ENCODE results near the gene SEC24A.

DNA sequence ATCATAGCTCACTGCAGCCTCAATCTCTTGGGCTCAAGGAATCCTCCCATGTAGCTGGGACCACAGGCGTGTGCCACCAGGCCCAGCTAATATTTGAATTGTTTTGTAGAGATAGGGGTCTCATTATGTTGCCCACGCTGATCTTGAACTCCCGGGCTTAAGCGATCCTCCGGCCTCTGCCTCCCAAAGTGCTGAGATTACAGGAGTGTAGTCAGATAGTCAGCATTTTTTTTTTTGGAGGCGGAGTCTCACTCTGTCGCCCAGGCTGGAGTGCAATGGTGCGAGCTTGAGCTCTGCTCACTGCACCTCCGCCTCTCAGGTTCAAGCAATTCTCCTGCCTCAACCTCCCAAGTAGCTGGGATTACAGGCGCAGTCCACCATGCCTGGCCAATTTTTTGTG is 14.4 kb upstream of the SEC24A start:
- no peak for TF ChIP-seq EZH2phosphoT487 (IDR thresholded peaks at IDR 0.05; ENCODE audit: low read depth, severe bottlenecking, unreplicated experiment)
- TF ChIP-seq, protein P1, sequence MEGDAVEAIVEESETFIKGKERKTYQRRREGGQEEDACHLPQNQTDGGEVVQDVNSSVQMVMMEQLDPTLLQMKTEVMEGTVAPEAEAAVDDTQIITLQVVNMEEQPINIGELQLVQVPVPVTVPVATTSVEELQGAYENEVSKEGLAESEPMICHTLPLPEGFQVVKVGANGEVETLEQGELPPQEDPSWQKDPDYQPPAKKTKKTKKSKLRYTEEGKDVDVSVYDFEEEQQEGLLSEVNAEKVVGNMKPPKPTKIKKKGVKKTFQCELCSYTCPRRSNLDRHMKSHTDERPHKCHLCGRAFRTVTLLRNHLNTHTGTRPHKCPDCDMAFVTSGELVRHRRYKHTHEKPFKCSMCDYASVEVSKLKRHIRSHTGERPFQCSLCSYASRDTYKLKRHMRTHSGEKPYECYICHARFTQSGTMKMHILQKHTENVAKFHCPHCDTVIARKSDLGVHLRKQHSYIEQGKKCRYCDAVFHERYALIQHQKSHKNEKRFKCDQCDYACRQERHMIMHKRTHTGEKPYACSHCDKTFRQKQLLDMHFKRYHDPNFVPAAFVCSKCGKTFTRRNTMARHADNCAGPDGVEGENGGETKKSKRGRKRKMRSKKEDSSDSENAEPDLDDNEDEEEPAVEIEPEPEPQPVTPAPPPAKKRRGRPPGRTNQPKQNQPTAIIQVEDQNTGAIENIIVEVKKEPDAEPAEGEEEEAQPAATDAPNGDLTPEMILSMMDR (IDR thresholded peaks at IDR 0.05; ENCODE audit: poor library complexity): no peak
